ENCODE measurements around the gene NOL4L.

DNA sequence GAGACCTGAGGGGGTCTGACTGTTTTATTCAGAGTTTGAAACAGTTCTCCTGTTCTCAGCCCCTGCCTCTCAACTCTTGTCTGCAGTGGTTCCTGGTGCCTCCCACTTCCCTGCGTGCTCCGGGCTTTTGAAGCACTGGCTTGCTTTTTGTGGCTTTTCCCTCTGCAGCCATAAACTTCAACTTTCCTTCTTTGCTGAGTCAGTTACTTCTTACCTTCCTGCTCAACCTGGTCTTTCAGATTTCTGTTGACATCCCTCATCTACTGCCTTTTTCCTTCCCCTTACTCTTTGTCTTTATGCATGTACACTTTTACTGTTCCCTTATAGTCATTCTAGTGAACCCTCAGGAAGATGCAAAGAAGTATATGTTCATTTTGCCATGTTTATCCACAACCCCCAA, 169.6 kb downstream of the NOL4L start:
- TF ChIP-seq CTCF (IDR thresholded peaks at IDR 0.05): no peak
- no peak for TF ChIP-seq POLR2A (IDR thresholded peaks at IDR 0.05)

Data from thyroid gland (tissue), 4 donors.